GM19238 (cell line): Measurements from ENCODE around the gene KRT36.

Experiments used
- DNase-seq: peaks from one replicate; pipeline ENCODE4 v3.0.0; 2011; ENCODE audit warnings: low spot score; ENCODE audit not compliant: insufficient read length

KRT36 gene

DNA sequence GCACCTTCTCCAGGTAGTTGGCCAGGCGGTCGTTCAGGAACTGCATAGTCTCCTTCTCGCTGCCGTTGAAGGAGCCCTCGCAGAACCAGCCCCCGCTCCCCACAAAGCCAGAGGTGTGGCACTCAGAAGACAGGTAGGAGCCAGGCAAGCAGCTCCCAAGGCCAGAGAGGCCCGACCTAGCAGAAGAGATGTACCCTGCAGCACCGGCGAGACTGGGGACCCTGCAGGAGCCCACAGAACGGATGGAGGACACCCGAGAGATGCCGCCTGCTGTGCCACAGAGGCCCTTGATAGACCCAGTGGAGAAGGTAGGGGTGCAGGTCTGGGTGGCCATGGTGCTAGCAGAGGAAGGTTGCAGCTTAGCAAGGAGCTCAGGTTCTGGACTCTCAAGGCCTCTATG is at the start of gene KRT36:
Gene KRT36, minus strand, starts transcription at position 380 of the 400 bp plus-strand sequence. Its CDS starts 46 bp downstream, at position 334.
- DNase-seq, result no peak

DNA sequence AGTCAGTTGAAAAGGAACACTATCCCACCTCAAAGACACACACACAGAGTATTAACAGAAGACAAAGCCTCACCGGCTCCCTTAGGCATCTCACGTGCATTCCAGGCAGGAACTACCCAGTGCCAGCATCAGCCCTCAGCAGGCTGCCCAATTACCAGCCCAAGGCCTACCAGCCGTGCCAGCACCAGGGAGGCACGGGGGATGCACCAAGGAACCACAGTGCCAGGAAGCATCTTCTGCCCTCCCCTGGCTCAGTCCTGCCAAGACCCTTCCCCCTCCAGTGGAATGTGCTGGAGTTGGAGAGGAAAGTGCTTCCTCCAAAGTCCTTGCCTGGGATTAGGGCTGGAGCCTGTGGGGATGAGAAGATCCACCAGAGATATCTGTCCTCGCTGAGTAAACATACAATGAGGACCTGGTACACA is 49.4 kb upstream of the KRT36 start:
- no peak for DNase-seq

DNA sequence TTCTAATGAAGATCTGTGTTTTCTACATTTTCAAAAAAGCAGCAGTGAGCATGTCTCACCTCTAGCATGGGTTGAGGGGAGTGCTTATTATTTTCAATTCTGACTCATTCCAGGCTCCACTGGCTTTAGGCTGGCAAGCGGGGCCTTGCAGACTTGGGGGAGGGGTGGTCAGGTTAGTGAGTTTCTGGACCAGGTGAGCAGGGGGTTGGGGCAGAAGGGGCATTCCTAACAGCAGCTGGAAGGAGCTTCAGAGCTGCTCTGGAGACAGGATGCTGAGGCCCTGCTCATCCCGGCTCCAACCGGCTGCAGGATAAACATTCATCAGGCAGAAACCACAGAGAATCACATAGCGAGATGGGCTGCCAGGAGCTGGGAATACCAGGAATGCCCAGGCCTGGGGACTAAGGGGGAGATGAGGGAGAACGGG is 48.9 kb upstream of the KRT36 start:
- DNase-seq, result no peak

- no peak for DNase-seq
Observed at GRCh38 chr17:41537990-41538389, 48.3 kb upstream of the KRT36 start.

DNA sequence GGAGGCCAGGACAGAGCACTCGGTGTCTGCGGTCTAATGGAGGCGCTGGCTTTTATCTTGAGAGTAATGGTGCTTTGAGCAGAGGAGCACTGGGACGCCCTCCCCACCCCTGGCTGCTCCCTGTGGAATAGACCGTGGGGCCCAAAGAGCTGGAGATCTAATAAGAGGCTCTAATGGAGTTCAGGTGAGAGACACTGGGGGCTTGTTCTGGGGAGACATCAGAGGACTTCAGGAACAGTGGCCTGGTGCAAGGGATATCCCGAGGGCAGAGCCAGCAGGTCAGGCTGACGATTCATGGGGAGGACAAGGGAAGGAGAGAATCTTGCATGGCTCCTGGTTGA is 47.9 kb upstream of the KRT36 start:
- no peak for DNase-seq

DNA sequence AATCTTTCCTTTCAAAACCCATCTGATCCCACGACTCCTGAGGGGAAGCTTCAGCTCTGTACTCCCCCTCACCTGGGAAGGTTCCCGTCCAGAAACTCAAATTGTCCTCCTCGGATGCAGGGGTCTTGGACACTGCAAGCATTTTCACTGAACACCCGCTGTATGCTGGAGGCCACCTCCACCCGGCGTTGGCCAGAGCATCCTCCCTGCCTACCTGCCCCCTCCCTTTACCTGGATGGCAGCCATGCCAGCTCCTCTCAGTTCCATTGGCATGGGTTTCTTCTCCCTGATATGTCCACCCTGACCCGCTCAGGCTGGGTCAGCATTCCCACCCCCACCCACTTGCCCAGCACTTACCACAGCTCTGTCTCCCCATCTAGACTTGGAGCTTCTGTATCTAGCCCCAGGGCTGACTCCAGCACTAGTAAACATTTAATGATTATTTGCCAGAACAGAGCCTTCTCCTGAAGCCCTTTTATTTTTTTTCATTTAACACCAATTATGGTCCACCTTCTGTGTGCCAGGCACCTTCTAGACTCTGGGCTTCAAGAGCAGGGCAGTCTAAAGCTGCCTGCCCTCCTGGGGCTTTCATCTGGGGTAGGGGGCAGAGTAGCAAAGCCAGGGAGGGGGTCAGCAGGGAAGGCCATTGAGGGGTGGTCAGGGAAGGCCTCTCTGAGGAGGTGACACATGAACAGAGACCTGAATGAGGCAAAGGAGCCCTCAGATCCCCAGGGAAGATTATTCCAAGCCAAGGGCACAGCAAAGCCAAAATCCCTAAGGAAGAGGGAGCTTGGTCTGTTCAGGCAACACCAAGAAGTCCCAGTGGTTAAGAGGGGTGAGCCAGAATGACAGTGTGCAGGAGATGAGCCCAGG is 47.3 kb upstream of the KRT36 start:
- DNase-seq, result no peak

- DNase-seq, result no peak
Observed at GRCh38 chr17:41535764-41536481, 46.2 kb upstream of the KRT36 start.

DNA sequence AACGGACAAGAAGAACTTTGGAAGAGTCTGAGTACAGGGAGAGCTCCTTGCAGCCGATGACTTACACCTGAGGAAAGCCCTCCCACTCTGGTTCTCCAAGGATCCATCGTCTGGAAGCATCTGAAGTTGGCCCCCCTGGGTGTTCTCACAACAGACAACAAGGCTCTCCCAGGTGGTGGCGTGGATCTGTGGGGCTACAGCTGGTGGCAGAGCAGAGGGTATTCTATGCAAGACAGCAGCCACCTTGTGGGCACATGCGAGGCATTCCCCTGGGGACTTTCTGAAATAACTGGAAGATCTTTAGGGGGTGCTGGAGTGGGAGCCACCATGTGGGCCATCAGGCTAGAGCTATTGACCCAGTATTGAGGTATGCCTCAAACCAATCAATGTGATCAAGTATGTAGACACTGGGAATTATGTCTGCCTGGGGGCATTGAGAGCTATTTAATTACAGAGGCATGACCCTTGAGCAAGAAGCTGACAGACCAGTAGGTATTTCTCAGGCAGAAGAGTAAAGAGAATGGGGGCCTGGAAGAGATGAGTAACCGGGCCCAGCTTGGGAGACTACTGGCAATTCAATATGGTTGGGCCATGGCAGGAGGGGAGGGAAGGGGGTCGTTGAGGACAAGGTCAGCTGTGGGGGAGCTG is 45.3 kb upstream of the KRT36 start:
- DNase-seq, result no peak

- no peak for DNase-seq
Observed at GRCh38 chr17:41533613-41534012, 43.9 kb upstream of the KRT36 start.

DNA sequence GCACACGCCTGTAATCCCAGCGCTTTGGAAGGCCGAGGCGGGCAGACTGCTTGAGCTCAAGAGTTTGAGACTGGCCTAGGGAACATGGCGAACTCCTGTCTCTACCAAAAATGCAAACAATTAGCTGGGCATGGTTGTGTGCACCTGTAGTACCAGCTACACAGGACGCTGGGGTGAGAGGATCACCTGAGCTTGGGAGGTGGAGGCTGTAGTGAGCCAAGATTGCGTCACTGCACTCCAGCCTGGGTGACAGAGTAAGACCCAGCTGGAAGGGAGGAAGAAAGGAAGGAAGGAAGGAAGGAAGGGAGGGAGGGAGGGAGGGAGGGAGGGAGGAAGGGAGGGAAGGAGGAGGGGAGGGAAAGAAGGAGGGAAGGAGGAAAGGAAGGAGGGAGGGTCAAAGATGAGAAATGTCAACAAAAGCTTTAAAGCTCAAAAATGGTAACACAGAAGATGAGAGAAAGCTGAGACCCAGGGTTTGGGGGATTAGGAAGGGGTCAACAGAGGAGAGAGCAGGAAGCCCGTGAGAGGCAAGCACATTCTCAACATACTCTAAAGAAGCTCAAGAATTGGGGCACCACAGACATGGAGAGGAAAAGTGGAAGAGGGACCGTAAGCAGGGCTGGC is 43.3 kb upstream of the KRT36 start:
- DNase-seq, result no peak

- no peak for DNase-seq
Observed at GRCh38 chr17:41531993-41532392, 42.3 kb upstream of the KRT36 start.

GRCh38 chr17:41530062-41531048 is 40.6 kb upstream of the KRT36 start:
- no peak for DNase-seq

DNA sequence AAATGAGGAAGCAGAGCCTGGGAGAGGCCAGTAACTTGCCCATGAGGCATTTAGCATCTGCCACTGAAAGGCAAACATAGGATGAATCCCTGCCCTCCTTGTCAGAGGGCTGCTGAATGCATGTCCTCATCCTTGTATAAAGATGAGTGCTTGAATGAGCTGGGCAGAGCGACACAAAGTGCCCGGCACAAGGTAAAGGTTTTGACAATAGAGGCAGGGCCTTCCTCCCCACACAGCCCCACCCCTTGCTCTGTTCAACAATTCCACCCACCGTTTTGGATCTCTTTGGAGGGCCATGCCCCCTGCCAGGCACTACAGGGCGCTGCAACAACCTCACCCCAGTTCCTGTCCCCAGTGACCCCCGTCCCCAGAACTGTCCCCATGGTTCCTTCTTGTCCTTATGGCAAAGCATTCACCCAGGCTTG is 39.8 kb upstream of the KRT36 start:
- DNase-seq, result no peak

- no peak for DNase-seq
Observed at GRCh38 chr17:41528959-41529353, 39.2 kb upstream of the KRT36 start.

DNA sequence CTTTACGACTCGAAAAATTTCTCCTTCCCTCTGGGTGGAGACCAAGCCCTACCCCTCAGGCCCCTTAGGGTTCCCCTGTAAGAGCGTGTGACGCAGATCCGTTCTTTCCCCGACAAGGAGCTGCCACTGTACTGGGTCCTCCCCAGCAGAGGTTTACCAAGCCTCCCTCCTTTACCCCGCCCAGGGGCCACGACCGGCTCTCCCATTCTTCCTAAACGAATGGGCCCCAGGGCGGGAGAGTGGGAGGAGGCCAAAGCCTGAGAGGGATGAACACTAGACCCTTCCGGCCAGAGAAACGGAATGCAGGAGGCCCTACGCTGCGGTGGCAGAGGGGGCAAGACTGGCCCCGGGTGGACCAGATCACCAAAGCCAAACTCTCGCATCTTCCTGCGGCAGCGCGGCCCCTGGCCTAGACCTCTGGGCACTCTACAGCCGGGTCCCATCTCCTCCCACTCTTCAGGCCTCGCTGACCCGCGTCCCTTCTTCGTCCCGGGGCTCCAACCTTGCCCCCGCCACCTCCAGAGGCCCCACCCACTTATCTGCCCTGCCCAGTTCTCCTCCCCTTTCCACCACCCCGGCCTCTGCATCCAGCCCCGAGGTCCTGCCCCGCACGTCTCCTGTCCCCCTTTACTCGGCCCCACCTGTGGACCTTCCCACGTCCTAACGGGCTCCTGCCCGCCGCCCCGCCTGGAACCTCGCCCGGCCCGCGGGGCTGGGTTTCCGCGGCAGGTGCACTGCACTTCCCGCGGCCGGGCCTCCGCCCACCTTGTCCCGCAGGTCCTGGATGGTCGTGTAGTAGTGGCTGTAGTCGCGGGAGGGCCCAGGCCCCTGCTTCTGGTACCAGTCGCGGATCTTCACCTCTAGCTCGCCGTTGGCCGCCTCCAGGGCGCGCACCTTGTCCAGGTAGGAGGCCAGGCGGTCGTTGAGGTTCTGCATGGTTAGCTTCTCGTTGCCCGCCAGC is 37.6 kb upstream of the KRT36 start:
- DNase-seq, result no peak

GRCh38 chr17:41524261-41524660 is 34.6 kb upstream of the KRT36 start:
- DNase-seq, result no peak

GRCh38 chr17:41523787-41524186 is 34.1 kb upstream of the KRT36 start:
- DNase-seq, result no peak

- DNase-seq, result no peak
Observed at GRCh38 chr17:41523225-41523593, 33.5 kb upstream of the KRT36 start.
